Effector memory CD4-positive, alpha-beta T cell (primary cell): Measurements from ENCODE around the gene TSPAN13.

Source experiments
- DNase-seq, 3 donors: peaks; one replicate each; pipeline ENCODE4 v3.0.0-alpha.2; 2020
- H3K27ac ChIP-seq: 2 replicates; pipeline ENCODE4 v1.7.0; 2013; ENCODE audit warnings: mild to moderate bottlenecking, low read length, moderate library complexity; ENCODE audit not compliant: insufficient read depth, poor library complexity, severe bottlenecking
- H3K27me3 ChIP-seq: replicated peaks from 2 replicates; pipeline ENCODE4 v1.7.0; 2013; ENCODE audit warnings: mild to moderate bottlenecking, low read length; ENCODE audit not compliant: insufficient read depth, control insufficient read depth, poor library complexity, severe bottlenecking
- H3K36me3 ChIP-seq: 2 replicates; pipeline ENCODE4 v1.7.0; 2013; ENCODE audit warnings: mild to moderate bottlenecking, low read length, moderate library complexity; ENCODE audit not compliant: control insufficient read depth, insufficient read depth
- H3K4me1 ChIP-seq: 2 replicates; pipeline ENCODE4 v1.7.0; 2013; ENCODE audit warnings: low read length, mild to moderate bottlenecking; ENCODE audit not compliant: control insufficient read depth, insufficient read depth, poor library complexity, severe bottlenecking
- H3K4me3 ChIP-seq: 2 replicates; pipeline ENCODE4 v1.7.0; 2013; ENCODE audit warnings: low read length, low read depth, mild to moderate bottlenecking; ENCODE audit not compliant: insufficient read depth, poor library complexity, severe bottlenecking
- H3K9me3 ChIP-seq: 2 replicates; pipeline ENCODE4 v1.7.0; 2013; ENCODE audit warnings: mild to moderate bottlenecking, low read length, moderate library complexity; ENCODE audit not compliant: control insufficient read depth

TSPAN13 gene

DNA sequence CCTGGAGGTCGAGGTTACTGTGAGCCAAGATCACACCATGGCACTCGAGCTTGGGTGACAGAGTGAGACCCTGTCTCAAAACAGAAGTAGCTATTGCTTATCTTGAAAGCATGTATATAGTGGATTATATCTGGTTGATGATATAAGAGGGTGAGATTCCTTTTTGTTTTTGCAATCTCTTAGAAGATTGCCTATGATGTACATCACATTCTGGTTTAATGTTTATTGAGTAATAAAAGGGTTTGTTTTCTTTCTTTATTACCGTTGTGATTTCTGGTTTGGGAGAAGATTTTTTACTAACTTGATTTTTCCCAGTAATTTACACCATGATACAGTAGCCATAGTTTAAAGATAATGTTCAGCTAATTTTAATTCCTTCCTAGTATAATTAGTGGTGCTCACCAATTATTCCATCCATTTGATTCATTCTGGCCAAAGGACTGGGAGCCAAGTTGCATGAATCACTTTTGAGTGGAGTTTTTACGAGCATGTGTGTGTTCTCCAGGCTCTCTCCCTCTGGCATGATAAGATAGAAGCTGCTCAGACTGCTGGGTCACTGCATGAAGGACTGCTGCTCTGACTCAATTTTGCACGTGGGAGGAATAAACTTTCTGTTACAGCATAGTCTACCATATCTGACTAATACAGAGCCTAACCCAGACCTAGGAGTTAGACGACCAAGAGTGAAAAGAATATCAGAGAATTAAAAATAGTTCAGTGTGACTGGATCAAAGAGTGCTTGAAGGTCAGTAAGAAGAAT lies 13.5 kb upstream of the TSPAN13 start:
- no peaks in the 10 kb centered on the region for H3K36me3 ChIP-seq
- H3K27ac ChIP-seq: no peak overlapping the region
- no peaks in the 10 kb centered on the region for H3K9me3 ChIP-seq
- H3K4me3 ChIP-seq: no peak overlapping the region
- H3K27me3 ChIP-seq: no peaks in the 10 kb centered on the region
- no peak for DNase-seq
- H3K4me1 ChIP-seq: no peaks in the 10 kb centered on the region

GRCh38 chr7:16740623-16740953 lies 13.0 kb upstream of the TSPAN13 start:
- Histone ChIP-seq H3K9me3 (no peaks in the 10 kb centered on the region), H3K4me1 (no peaks in the 10 kb centered on the region), H3K36me3 (no peaks in the 10 kb centered on the region), H3K27me3 (no peaks in the 10 kb centered on the region), H3K4me3 (no peak overlapping the region), H3K27ac (no peak overlapping the region)
- no peak for DNase-seq

- Histone ChIP-seq H3K4me1 (no peaks in the 10 kb centered on the region), H3K36me3 (no peaks in the 10 kb centered on the region), H3K4me3 (no peak overlapping the region), H3K9me3 (no peaks in the 10 kb centered on the region), H3K27me3 (no peaks in the 10 kb centered on the region), H3K27ac (no peak overlapping the region)
- DNase-seq: no peak
Measured at GRCh38 chr7:16740996-16741395, 12.6 kb upstream of the TSPAN13 start.

GRCh38 chr7:16741676-16742075 lies 11.9 kb upstream of the TSPAN13 start:
- H3K9me3 ChIP-seq: no peaks in the 10 kb centered on the region
- no peak overlapping the region for H3K27ac ChIP-seq
- no peaks in the 10 kb centered on the region for H3K4me1 ChIP-seq
- no peaks in the 10 kb centered on the region for H3K36me3 ChIP-seq
- DNase-seq: no peak
- H3K4me3 ChIP-seq: no peak overlapping the region
- H3K27me3 ChIP-seq: no peaks in the 10 kb centered on the region

- Histone ChIP-seq H3K36me3 (no peaks in the 10 kb centered on the region), H3K4me1 (no peaks in the 10 kb centered on the region), H3K27me3 (no peaks in the 10 kb centered on the region), H3K4me3 (no peak overlapping the region), H3K9me3 (no peaks in the 10 kb centered on the region), H3K27ac (no peak overlapping the region)
- DNase-seq: no peak
Measured at GRCh38 chr7:16742547-16742946, 11.0 kb upstream of the TSPAN13 start.

DNA sequence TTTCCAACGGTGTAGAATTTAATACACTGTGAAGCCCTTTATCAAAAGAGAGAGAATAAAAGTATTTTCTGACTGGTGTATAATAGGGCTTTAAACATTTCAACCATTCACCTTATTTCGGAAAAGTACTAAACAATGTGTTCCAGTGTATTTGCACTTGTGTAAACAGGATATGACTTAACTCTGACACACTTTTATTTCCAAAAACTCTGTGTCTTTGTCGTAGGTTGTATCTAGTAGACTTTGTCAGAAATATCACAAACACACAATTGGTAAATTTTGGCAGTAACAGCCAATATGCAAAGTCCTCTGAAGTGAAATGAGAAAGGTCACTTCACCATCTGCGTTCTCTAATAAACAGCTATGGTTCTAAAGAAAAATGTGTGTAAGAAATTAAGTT lies 10.3 kb upstream of the TSPAN13 start:
- no peaks in the 10 kb centered on the region for H3K27me3 ChIP-seq
- H3K27ac ChIP-seq: no peak overlapping the region
- H3K4me1 ChIP-seq: no peaks in the 10 kb centered on the region
- no peaks in the 10 kb centered on the region for H3K9me3 ChIP-seq
- no peak overlapping the region for H3K4me3 ChIP-seq
- DNase-seq: no peak
- H3K36me3 ChIP-seq: no peaks in the 10 kb centered on the region

DNA sequence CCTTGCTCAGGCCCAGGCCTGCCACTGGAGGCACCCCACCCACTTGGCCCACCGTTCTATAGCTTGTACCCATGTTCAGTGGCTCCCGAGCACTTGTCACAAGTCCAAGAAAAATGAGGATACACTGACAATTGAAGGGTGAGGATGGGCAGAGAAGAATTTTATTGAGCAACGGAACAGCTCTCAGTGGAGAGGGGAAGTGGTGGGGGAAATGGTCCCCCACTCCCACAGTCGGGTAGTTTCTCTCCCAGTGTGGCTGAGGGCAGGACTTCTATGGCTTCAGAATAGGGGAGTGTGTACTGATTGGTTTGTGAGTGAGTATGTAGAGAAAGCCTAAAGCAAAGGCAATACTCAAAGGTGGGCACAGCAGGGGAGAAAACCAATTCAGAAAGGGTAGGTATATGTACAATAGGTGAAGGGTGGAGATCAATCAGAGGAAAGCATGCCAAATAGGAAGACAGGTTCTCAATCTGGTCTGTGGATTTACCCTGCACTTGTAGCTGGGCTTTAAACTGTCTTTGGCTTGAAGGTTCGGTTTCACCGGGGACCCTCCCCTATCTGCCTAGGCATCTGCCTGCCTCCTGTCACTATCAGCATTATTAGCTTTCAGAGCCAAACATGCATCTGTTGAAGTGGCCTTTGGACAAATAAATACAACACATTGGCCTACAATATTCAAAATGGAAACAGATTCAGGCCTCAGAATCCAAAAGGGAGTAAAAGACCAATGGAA lies 8.9 kb upstream of the TSPAN13 start:
- H3K36me3 ChIP-seq: no peaks in the 10 kb centered on the region
- no peak for DNase-seq
- no peaks in the 10 kb centered on the region for H3K4me1 ChIP-seq
- no peak overlapping the region for H3K27ac ChIP-seq
- H3K9me3 ChIP-seq: no peaks in the 10 kb centered on the region
- no peak overlapping the region for H3K4me3 ChIP-seq
- no peaks in the 10 kb centered on the region for H3K27me3 ChIP-seq

DNA sequence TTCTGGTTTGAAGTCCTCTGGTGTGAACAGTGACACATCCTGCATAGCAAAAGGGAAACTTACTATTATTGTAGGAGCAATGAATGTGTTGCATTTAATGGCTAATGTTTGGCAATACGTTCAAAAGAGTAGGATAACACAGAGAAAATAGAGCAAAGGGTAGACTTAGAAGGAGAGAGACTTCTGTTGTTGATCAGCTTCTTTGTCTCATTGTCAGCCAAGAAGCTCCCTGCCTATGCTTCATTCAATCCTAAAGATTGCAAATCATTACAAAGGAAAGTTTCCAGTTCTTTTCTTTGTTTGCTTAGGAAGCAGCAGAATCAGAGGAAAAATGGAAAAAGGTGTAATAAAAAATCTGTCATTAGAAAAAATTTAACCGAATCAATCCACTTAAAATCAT lies 7.9 kb upstream of the TSPAN13 start:
- H3K4me1 ChIP-seq: no peaks in the 10 kb centered on the region
- no peak for DNase-seq

GRCh38 chr7:16747102-16747501 lies 6.5 kb upstream of the TSPAN13 start:
- Histone ChIP-seq H3K27me3 (no peaks in the 10 kb centered on the region), H3K9me3 (no peaks in the 10 kb centered on the region), H3K36me3 (no peaks in the 10 kb centered on the region), H3K4me1 (no peaks in the 10 kb centered on the region), H3K27ac (no peak overlapping the region), H3K4me3 (no peak overlapping the region)
- no peak for DNase-seq

More for the DNA sequence above, 7.9 kb upstream of the TSPAN13 start:
- Histone ChIP-seq H3K36me3 (no peaks in the 10 kb centered on the region), H3K27ac (no peak overlapping the region), H3K4me3 (no peak overlapping the region), H3K9me3 (no peaks in the 10 kb centered on the region), H3K27me3 (no peaks in the 10 kb centered on the region)
